Tongue (tissue), 2 donors: Measurements from ENCODE around the gene RP9. TPM values are rescaled to one million over a fixed set of nuclear protein-coding genes. Genes with fewer than 3 reads are reported as not detected.
A peak's percentile ranks its signal among the peaks of the same experiment; 100 is the strongest.

Experiments used
- DNase-seq: peaks from one replicate; pipeline ENCODE4 v3.0.0-alpha.2; 2015
- total RNA-seq: library from RNA; depleted of rRNA; stranded (reverse); fragments of >200 nt; gene quantifications from one replicate; pipeline ENCODE4 v1.2.3, GENCODE V29; 2014

The RP9 gene
- 11.0 TPM for total RNA-seq

- peak; percentile 91 for DNase-seq
Measured at GRCh38 chr7:33109005-33109757, at the start of gene RP9. RP9 (minus strand) TSS chr7:33109404; CDS start chr7:33109372, 32 bp downstream.

- no peak for DNase-seq
Measured at GRCh38 chr7:33157781-33158180, 48.6 kb upstream of the RP9 start.

- peak; percentile 65 for DNase-seq
Measured at GRCh38 chr7:33157311-33157710, 48.1 kb upstream of the RP9 start.

GRCh38 chr7:33156441-33156840, 47.2 kb upstream of the RP9 start:
- DNase-seq, result no peak

GRCh38 chr7:33155811-33156210, 46.6 kb upstream of the RP9 start:
- DNase-seq, result no peak

- DNase-seq, result no peak
Measured at GRCh38 chr7:33152087-33152486, 42.9 kb upstream of the RP9 start.

- DNase-seq, result no peak
Measured at GRCh38 chr7:33145156-33145555, 36.0 kb upstream of the RP9 start.

- DNase-seq, result no peak
Measured at GRCh38 chr7:33143996-33144718, 35.0 kb upstream of the RP9 start.

- DNase-seq, result no peak
Measured at GRCh38 chr7:33142585-33142984, 33.4 kb upstream of the RP9 start.

GRCh38 chr7:33137103-33137502, 27.9 kb upstream of the RP9 start:
- DNase-seq, result no peak

GRCh38 chr7:33130184-33130583, 21.0 kb upstream of the RP9 start:
- DNase-seq, result peak; percentile 20

GRCh38 chr7:33129806-33130153, 20.6 kb upstream of the RP9 start:
- no peak for DNase-seq

GRCh38 chr7:33128990-33129805, 20.0 kb upstream of the RP9 start, which contains the start of gene BBS9:
BBS9 (plus strand) TSS chr7:33129564; CDS start chr7:33146253, 16,689 bp downstream.
- DNase-seq, result peak; percentile 97

GRCh38 chr7:33128631-33128989, 19.4 kb upstream of the RP9 start:
- DNase-seq, result no peak

GRCh38 chr7:33127085-33127484, 17.9 kb upstream of the RP9 start:
- no peak for DNase-seq

- DNase-seq, result no peak
Measured at GRCh38 chr7:33118383-33118782, 9.2 kb upstream of the RP9 start.

GRCh38 chr7:33114976-33115375, 5.8 kb upstream of the RP9 start:
- DNase-seq, result no peak

GRCh38 chr7:33111614-33112013, 2.4 kb upstream of the RP9 start:
- DNase-seq, result no peak

- peak; percentile 13 for DNase-seq
Measured at GRCh38 chr7:33109758-33110238, 594 bp upstream of the RP9 start.

GRCh38 chr7:33108554-33109004, 625 bp downstream of the RP9 start:
- peak; percentile 39 for DNase-seq

- DNase-seq, result peak; percentile 72
Measured at GRCh38 chr7:33107136-33108066, 1.8 kb downstream of the RP9 start.

- DNase-seq, result no peak
Measured at GRCh38 chr7:33101906-33102305, 7.3 kb downstream of the RP9 start.
